Stimulated activated CD8-positive, alpha-beta memory T cell treated with anti-CD3 and anti-CD28 coated beads, Interleukin-2, amount 100 ng/mL, for 48 hours (primary cell): Measurements from ENCODE around the gene FRMD5.
"Not testable (repeated sequence)": the region's sequence is repeated elsewhere in the genome, so short reads cannot be mapped to it uniquely, and the experiment has no call there.

Experiments used
- DNase-seq, 2 donors: peaks; one replicate each; pipeline ENCODE4 v3.0.0-alpha.2; 2020; ENCODE audit warnings: low read depth in 2 of 2

The FRMD5 gene

GRCh38 chr15:43895586-43895985 lies 299.5 kb downstream of the FRMD5 start:
- DNase-seq = no peak

- no peak for DNase-seq
These were observed 301.1 kb downstream of the FRMD5 start for GRCh38 chr15:43893956-43894355.

- no peak for DNase-seq
These were observed 306.0 kb downstream of the FRMD5 start for GRCh38 chr15:43889042-43889441.

GRCh38 chr15:43887901-43888300 lies 307.2 kb downstream of the FRMD5 start:
- no peak for DNase-seq

- no peak for DNase-seq
These were observed 308.5 kb downstream of the FRMD5 start for GRCh38 chr15:43886558-43886957.

- no peak for DNase-seq
These were observed 311.5 kb downstream of the FRMD5 start for GRCh38 chr15:43883571-43883970.

GRCh38 chr15:43881944-43882343 lies 313.1 kb downstream of the FRMD5 start:
- no peak for DNase-seq

- DNase-seq = no peak
These were observed 313.8 kb downstream of the FRMD5 start for GRCh38 chr15:43881245-43881644.

GRCh38 chr15:43880406-43881194 lies 314.5 kb downstream of the FRMD5 start:
- DNase-seq = no peak

- no peak for DNase-seq
These were observed 315.4 kb downstream of the FRMD5 start for GRCh38 chr15:43879386-43880355.

- DNase-seq = no peak
These were observed 316.6 kb downstream of the FRMD5 start for GRCh38 chr15:43878446-43878845.

GRCh38 chr15:43877371-43877770 lies 317.7 kb downstream of the FRMD5 start:
- DNase-seq = no peak

- no peak for DNase-seq
These were observed 318.2 kb downstream of the FRMD5 start for GRCh38 chr15:43876872-43877271.

GRCh38 chr15:43873651-43874050 lies 321.4 kb downstream of the FRMD5 start:
- no peak for DNase-seq

- no peak for DNase-seq
These were observed 322.6 kb downstream of the FRMD5 start for GRCh38 chr15:43872416-43873020.

GRCh38 chr15:43871835-43872234 lies 323.2 kb downstream of the FRMD5 start:
- DNase-seq = no peak

GRCh38 chr15:43868406-43868805 lies 326.7 kb downstream of the FRMD5 start:
- no peak for DNase-seq

GRCh38 chr15:43867096-43867495 lies 328.0 kb downstream of the FRMD5 start:
- DNase-seq = no peak

- not testable (repeated sequence) for DNase-seq
These were observed 328.4 kb downstream of the FRMD5 start for GRCh38 chr15:43866636-43867035.

GRCh38 chr15:43859546-43859945 lies 335.5 kb downstream of the FRMD5 start:
- DNase-seq = no peak

GRCh38 chr15:43854801-43855200 lies 340.3 kb downstream of the FRMD5 start:
- no peak for DNase-seq

GRCh38 chr15:43852607-43853006 lies 342.5 kb downstream of the FRMD5 start:
- DNase-seq = no peak
